Upper lobe of left lung (tissue), 6 donors: ENCODE measurements around the gene MSGN1. TPM values are rescaled to one million over a fixed set of nuclear protein-coding genes. Genes with fewer than 3 reads are reported as not detected.

Source experiments
- ATAC-seq, 2 donors: fragments of 200-7000 bp; cut with Tn5 transposase; one replicate each; pipeline ENCODE4 v1.9.1; 2022; ENCODE audit warnings: mild to moderate bottlenecking in 2 of 2, moderate library complexity in 2 of 2; ENCODE audit not compliant: low FRiP score in 2 of 2
- DNase-seq, 2 donors: peaks; one replicate each; pipeline ENCODE4 v3.0.0-alpha.2; 2019 to 2020
- H3K27ac ChIP-seq, 4 donors: fragments of 200-600 bp; sonication (generic); one replicate each; pipeline ENCODE4 v1.5.1; 2016 to 2019
- H3K27me3 ChIP-seq, 4 donors: fragments of 200-600 bp; sonication (generic); one replicate each; pipeline ENCODE4 v1.5.1; 2017 to 2019
- H3K36me3 ChIP-seq, 4 donors: fragments of 200-600 bp; sonication (generic); one replicate each; pipeline ENCODE4 v1.5.1; 2016 to 2019
- H3K4me1 ChIP-seq, 4 donors: fragments of 200-600 bp; sonication (generic); one replicate each; pipeline ENCODE4 v1.5.1; 2018 to 2019
- H3K4me3 ChIP-seq, 4 donors: fragments of 200-600 bp; sonication (generic); one replicate each; pipeline ENCODE4 v1.5.1; 2017 to 2019; ENCODE audit warnings: mild to moderate bottlenecking in 2 of 4, moderate library complexity in 1 of 4
- H3K9me3 ChIP-seq, 4 donors: fragments of 200-600 bp; sonication (generic); one replicate each; pipeline ENCODE4 v1.5.1; 2018 to 2019
- EP300 ChIP-seq, 4 donors: sonication (generic); formaldehyde crosslinking; IDR thresholded peaks; one replicate each; pipeline ENCODE4 v1.5.1; 2017; ENCODE audit warnings: antibody characterized with exemption in 4 of 4, control low read depth in 2 of 4
- POLR2A ChIP-seq, 4 donors: fragments of 450-650 bp; IDR thresholded peaks; one replicate each; pipeline ENCODE4 v1.5.1; 2016 to 2017; ENCODE audit warnings: antibody characterized with exemption in 4 of 4, mild to moderate bottlenecking in 2 of 4
- POLR2AphosphoS5 ChIP-seq, 2 donors: sonication (generic); formaldehyde crosslinking; IDR thresholded peaks; one replicate each; pipeline ENCODE4 v1.5.1; 2017; ENCODE audit warnings: antibody characterized with exemption in 2 of 2
- WGBS, 2 donors: methylation state at CpG; one replicate each; pipeline ENCODE4 v1.1.5; 2017 to 2018; 5-methylcytosine and 5-hydroxymethylcytosine counted together
- total RNA-seq, 6 donors: library from RNA; depleted of rRNA in 4 of 6; stranded (reverse); fragments of >200 nt in 4 of 6; gene quantifications; one replicate each; pipeline versions ENCODE4 v1.1.0 to v1.2.1, GENCODE V29; 2016 to 2021
- TF ChIP-seq, protein P1 (sequence below), 6 experiments: fragments of 450-650 bp in 4 of 6; fragments of 200-600 bp in 2 of 6; sonication (generic) in 2 of 6; IDR thresholded peaks; one replicate each; pipeline ENCODE4 v1.5.1; 2016 to 2019; ENCODE audit warnings: antibody characterized with exemption in 6 of 6
- donor health status: DM: no; HTN: no; CAD: no; lungs with moderate emphysema.
- donor health status: DM: no; HTN: yes; CAD: no; lungs with severe emphysema.

The MSGN1 gene
- total RNA-seq, 6 donors from 2014 or later: not detected

DNA sequence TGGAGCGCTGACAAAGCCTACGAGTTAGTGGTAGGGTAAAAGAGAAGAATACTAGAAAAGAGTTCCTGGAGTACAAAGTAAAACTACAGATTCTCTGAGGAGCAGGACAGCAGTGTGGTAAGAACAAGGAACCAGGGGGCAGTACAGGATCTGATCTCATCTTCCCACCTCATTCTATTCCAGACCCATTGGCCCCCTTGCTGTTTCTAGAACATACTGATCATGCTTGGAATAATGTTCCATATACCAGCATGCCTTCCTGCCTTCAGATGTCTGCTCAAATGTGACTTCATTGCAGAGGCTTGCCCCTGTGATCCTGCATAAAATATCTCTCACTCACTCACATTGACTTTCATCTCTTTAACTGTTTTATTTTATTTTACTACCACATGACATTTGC is 19.3 kb downstream of the MSGN1 start:
- DNase-seq (no peak), ATAC-seq (no peak)
- Histone ChIP-seq H3K4me3 (no peak overlapping the region), H3K9me3 (no peaks in the 10 kb centered on the region), H3K36me3 (no peaks in the 10 kb centered on the region), H3K27ac (no peak overlapping the region), H3K27me3 (peaks cover 0 to 6% (median 0%) of the 10 kb centered on the region in 4 donors), H3K4me1 (peaks cover 0 to 5% (median 4%) of the 10 kb centered on the region in 4 donors)
- WGBS, 2 donors: 32 to 78% methylated on average over 2 of the region's 2 CpGs
- TF ChIP-seq, protein P1, sequence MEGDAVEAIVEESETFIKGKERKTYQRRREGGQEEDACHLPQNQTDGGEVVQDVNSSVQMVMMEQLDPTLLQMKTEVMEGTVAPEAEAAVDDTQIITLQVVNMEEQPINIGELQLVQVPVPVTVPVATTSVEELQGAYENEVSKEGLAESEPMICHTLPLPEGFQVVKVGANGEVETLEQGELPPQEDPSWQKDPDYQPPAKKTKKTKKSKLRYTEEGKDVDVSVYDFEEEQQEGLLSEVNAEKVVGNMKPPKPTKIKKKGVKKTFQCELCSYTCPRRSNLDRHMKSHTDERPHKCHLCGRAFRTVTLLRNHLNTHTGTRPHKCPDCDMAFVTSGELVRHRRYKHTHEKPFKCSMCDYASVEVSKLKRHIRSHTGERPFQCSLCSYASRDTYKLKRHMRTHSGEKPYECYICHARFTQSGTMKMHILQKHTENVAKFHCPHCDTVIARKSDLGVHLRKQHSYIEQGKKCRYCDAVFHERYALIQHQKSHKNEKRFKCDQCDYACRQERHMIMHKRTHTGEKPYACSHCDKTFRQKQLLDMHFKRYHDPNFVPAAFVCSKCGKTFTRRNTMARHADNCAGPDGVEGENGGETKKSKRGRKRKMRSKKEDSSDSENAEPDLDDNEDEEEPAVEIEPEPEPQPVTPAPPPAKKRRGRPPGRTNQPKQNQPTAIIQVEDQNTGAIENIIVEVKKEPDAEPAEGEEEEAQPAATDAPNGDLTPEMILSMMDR (IDR thresholded peaks at IDR 0.05): no peak
- no peak for TF ChIP-seq EP300 (IDR thresholded peaks at IDR 0.05)
- TF ChIP-seq POLR2A (IDR thresholded peaks at IDR 0.05): no peak
- TF ChIP-seq POLR2AphosphoS5 (IDR thresholded peaks at IDR 0.05): no peak

DNA sequence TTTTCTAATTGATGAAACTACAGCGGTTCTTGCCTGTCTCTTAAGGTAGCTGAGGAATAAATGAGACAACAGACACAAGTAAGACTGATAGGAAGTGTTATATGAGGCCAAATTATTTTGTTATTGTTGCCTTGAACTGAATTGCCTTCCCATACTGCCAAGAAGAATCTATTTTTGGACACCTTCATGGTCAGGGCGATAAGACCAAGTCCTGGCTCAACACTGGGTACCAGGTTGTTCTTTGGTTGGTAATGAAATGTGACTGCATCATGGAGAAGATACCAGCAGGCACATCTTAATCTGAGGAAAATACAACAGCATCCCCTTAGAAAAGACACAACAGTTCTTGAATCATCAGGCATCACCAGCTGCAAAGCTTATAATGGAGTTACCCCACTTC is 23.7 kb downstream of the MSGN1 start:
- no peaks in the 10 kb centered on the region for H3K27me3 ChIP-seq
- no peak for ATAC-seq

DNA sequence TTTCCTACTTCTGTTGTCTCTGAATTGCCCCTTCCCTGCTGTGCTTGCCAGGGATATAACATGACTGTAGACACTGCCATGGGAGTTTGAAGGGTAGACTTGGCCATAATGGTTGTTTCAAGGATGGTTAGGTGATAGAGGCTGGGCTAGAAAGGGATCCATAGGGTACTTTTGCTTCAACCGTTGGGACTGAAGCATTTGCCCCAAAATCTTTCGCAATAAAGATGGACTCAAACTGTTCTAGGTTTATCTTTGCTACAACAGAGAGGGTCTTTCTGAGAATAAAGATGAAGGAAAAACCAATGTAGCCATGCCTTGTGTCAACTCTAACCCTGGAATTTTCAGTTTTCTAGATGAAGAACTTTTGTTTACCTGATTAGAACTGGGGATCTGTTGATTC is 27.2 kb downstream of the MSGN1 start:
- 94 to 98% methylated on average over 2 of the region's 2 CpGs for WGBS, 2 donors
- ATAC-seq (no peak), DNase-seq (no peak)
- Histone ChIP-seq H3K9me3 (no peaks in the 10 kb centered on the region), H3K4me1 (no peaks in the 10 kb centered on the region), H3K27ac (no peak overlapping the region), H3K27me3 (no peaks in the 10 kb centered on the region), H3K36me3 (no peaks in the 10 kb centered on the region), H3K4me3 (no peak overlapping the region)
- TF ChIP-seq, protein P1 (IDR thresholded peaks at IDR 0.05): no peak
- TF ChIP-seq POLR2AphosphoS5 (IDR thresholded peaks at IDR 0.05) (no peak), POLR2A (IDR thresholded peaks at IDR 0.05) (no peak), EP300 (IDR thresholded peaks at IDR 0.05) (no peak)

More for the DNA sequence above, 23.7 kb downstream of the MSGN1 start:
- no peaks in the 10 kb centered on the region for H3K36me3 ChIP-seq
- TF ChIP-seq, protein P1 (IDR thresholded peaks at IDR 0.05): no peak
- TF ChIP-seq POLR2AphosphoS5 (IDR thresholded peaks at IDR 0.05) (no peak), EP300 (IDR thresholded peaks at IDR 0.05) (no peak), POLR2A (IDR thresholded peaks at IDR 0.05) (no peak)
- H3K4me3 ChIP-seq: no peak overlapping the region
- no peaks in the 10 kb centered on the region for H3K9me3 ChIP-seq
- 80 to 85% methylated on average over 2 of the region's 2 CpGs for WGBS, 2 donors
- no peak for DNase-seq
- H3K4me1 ChIP-seq: no peaks in the 10 kb centered on the region
- H3K27ac ChIP-seq: no peak overlapping the region

DNA sequence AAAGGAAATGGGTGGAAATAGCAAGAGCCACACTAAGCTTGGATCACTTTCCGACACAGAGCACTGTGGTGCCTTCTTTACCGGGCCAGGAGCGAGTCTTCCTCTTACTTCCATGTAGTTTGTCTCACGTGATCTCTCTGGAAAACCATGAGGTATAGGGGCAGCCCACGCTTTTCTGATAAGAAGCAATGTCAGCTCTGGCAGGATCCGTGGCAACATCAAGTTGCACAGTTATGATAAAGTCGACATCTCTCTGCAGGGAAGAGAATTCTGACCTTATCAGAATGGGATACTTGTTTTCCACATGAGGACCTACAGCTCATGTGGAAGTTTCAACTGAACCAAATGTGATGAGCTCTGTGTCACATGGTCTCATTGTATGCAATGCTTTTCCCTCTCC is 29.5 kb downstream of the MSGN1 start:
- DNase-seq (no peak), ATAC-seq (no peak)
- WGBS, 2 donors: 88 to 92% methylated on average over 7 of the region's 7 CpGs
- Histone ChIP-seq H3K27ac (no peak overlapping the region), H3K36me3 (no peaks in the 10 kb centered on the region), H3K4me1 (no peaks in the 10 kb centered on the region), H3K27me3 (no peaks in the 10 kb centered on the region), H3K9me3 (no peaks in the 10 kb centered on the region), H3K4me3 (no peak overlapping the region)
- TF ChIP-seq POLR2A (IDR thresholded peaks at IDR 0.05): no peak

DNA sequence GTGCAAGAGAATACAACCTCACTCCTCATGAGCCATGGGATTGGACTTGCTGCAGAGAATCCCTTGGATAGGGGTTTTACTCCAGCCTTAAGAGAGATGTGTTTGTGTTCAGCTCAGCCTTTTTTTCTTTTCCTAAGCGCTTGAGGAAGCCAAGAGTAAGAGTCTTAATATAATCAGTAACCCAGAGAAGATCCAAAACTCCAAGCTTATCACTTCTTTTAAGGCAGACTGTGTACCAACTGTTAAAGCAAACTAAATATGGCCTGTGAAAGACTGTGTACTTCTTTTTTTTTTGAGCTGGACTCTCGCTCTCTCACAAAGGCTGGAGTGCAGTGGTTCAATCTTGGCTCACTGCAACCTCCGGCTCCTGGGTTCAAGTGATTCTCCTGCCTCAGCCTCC is 30.4 kb downstream of the MSGN1 start:
- TF ChIP-seq, protein P1 (IDR thresholded peaks at IDR 0.05): no peak
- TF ChIP-seq POLR2A (IDR thresholded peaks at IDR 0.05): no peak
- no peak for TF ChIP-seq POLR2AphosphoS5 (IDR thresholded peaks at IDR 0.05)
- TF ChIP-seq EP300 (IDR thresholded peaks at IDR 0.05): no peak
- no peaks in the 10 kb centered on the region for H3K36me3 ChIP-seq
- ATAC-seq: no peak
- no peak for DNase-seq
- H3K9me3 ChIP-seq: no peaks in the 10 kb centered on the region
- H3K4me1 ChIP-seq: peaks cover 0 to under 1% (median 0%) of the 10 kb centered on the region in 4 donors
- no peak overlapping the region for H3K27ac ChIP-seq
- 96% methylated on average over 3 of the region's 3 CpGs for WGBS, 2 donors
- no peaks in the 10 kb centered on the region for H3K27me3 ChIP-seq
- no peak overlapping the region for H3K4me3 ChIP-seq
